ENCODE data around the gene RALGPS1.
A peak's percentile ranks its signal among the peaks of the same experiment; 100 is the strongest.

RALGPS1 gene

DNA sequence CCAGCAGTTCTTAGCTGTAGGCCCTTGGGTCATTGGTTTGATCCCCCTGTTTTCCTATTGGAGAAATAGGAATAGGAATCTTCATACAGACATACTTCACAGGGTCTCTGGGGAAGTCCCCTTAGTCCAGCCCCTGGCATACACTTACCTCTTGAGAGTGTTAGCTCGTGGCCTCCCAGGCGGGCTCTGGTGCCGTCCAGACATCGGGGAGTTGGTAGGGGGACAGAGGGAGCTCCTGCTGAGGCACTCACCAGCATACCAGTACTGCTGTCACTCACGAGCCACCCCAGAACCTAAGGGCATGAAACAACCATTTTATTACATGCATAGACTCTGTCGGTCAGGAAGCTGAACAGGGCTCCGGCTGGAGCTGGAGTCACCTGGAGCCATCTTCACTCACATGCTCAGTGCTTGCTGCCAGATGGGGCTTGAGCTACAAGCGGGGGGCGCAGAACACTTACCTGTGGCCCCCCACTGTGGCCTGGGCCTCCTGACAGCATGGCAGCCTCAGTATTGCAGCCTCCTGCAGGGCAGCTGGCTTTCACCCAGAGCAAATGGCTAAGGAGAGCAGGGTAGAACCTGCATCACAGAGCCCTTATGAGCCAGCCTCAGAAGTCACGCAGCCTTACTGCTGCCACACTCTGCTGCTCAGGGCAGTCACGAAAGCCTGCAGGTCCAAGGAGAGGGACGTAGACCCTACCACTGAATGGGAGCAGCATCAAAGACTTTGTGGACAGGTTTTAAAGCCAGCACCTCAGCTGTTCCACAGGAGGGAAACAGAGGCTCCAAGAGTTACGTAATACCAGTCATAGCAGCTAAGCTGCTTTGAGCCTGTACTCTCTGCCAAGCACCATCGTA, 266.1 kb downstream of the RALGPS1 start:
- DNase-seq, result no peak

DNA sequence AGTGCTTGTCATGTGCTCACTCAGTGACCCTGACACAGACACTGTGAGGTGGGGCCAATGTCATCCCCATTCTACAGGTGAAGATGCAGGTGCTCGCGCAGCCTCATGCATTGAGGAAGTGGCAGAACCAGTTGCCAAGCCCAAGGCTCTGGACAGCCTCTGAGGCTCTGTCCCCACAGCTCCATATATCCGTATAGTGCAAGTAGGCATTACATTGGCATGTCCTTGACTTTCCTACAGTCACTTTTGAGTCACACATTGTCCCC, 266.7 kb downstream of the RALGPS1 start:
- DNase-seq, result no peak

GRCh38 chr9:127181595-127182190, 267.1 kb downstream of the RALGPS1 start:
- DNase-seq, result no peak

- DNase-seq, result no peak
Measured at GRCh38 chr9:127182901-127183746, 268.5 kb downstream of the RALGPS1 start.

- DNase-seq, result no peak
Measured at GRCh38 chr9:127183814-127184582, 269.4 kb downstream of the RALGPS1 start.

- no peak for DNase-seq
Measured at GRCh38 chr9:127184641-127185040, 270.1 kb downstream of the RALGPS1 start.

DNA sequence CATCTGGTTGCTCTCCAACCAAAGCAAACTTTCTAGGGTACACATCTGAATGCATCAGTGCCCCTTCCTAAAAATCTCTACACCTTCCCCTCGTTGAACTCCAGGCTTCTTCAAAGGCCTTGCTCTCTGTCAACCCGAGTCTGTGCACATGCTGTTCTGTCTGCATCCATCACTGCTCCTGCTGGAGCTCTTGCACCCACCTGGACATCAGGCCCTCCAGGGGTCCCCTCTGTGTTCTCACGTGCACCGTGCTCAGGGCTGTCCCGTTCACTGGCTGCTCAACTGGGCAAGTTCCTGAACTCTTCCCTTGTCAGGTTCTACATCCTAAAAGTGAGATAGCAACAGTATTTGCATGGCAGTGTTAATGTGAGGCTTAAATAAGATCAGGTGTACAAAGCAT, 270.6 kb downstream of the RALGPS1 start:
- DNase-seq, result no peak

GRCh38 chr9:127185931-127186781, 271.6 kb downstream of the RALGPS1 start:
- peak; percentile 72 for DNase-seq

DNA sequence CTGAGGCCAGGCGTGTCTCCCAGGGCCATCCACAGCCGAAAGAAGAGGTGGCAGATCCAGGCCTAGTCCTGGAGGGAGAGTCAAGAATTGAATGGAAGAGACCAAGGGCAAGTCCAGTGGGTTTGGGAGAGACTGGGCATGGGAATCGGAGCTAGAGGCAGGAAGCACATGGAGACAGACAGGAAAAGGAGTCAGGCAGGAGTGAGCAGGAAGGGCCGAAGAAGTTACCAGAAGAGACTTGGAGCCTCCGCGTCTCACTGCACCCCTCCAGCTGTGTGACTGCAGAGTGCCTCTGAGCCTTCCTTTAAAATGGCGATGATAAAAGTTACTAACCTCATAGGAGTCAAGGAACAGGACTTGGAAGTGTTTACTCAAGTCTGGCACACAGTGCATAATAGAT, 272.2 kb downstream of the RALGPS1 start:
- no peak for DNase-seq

GRCh38 chr9:127187231-127187956, 272.8 kb downstream of the RALGPS1 start:
- peak; percentile 85 for DNase-seq

- no peak for DNase-seq
Measured at GRCh38 chr9:127188396-127188795, 273.8 kb downstream of the RALGPS1 start.

- DNase-seq, result no peak
Measured at GRCh38 chr9:127189628-127190027, 275.0 kb downstream of the RALGPS1 start.

DNA sequence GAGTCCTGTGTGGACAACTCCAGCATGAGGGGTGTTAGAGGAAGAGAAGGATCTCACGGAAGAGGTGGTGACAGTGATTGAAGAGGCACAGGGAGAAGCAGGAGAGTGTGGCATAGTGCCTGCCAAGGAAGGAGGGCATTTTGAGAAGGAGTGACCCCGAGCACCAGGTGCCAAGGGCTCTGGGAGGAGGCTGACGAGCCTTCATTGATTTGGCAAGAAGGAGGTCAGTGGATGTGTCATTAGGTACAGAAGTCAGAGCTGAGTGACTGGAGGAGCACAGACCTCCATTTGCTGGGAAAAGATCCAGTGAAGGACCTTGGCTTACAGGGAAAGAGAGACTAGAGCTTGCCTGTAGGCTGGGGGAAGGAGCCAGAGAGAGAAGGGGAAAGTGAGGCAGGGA, 278.2 kb downstream of the RALGPS1 start:
- no peak for DNase-seq

GRCh38 chr9:127193483-127193882, 278.9 kb downstream of the RALGPS1 start:
- DNase-seq, result no peak

DNA sequence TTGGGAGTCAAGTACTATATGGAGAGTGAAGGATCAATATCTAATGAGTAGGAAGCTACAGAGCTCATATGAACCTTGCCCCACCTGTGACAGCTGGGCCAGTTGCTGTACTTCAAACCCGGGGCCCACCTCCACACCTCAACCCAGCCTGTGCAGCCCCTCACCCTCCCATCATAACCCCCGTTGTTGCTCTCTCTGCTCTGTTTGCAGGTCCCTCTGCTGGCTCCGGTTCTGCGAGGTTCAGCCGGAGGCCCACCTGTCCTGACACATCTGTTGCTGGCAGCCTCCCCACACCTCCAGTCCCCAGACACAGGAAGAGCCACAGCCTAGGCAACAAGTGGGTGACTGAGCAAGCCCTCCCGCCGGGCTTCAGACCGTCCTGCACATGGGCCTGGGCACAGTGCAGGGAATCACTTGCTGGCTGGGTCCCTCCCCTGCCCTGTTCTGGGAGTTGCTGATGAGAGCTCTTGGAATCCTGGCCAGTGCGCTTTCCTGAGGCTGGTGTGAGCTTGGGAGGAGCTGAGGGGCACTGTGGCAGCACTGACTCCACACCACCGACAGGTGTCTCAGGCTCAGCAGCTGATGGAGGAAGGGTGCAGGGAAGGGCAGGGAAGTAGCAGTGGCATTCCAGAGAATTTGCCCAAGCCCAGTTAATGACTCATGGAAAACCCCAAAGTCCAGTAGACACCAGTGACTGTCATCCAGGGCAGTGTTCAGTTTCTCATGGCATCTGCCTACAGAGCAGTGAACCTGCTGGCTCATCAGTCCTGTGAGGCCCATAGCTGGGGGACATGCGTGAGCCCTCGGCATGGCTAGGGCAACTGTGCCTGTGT, 280.5 kb downstream of the RALGPS1 start:
- DNase-seq, result no peak

DNA sequence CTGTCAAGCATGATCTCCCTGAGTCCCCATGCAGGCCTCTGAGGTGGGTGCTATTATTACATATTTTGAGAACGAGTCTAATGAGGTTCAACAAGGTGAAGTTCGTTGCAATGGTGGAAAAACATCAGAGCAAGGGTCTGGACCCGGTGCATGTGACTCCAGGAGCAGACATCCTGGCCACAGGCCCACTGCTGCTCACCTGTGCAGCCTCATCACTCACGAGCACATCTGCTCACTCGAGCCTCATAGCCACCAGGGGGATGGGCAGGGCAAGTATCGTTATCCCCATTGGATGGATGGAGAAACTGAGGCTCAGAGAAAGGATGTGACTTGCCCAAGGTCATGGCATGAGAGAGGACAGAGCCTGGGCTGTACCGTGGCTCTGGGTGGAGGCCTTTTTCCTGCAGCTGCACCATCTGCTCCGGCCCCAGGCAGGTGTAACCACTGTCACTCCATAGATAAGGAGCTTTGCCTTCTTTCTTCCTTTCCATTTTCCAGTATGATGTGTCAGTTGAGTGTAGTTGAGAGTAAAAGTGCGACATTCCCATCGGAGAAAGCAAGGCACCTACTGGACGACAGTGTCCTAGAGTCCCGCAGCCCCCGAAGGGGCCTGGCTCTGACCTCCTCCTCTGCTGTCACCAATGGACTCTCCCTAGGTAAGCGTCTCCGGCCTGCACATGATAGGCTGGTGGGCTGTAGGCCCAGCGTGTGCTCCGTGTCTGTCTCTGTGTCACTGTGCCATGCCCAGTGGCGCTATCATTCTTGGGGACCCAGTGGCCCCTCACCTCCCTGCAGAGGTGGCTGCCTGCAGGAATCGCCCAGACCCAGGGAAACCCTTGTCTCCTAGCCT, 281.6 kb downstream of the RALGPS1 start:
- no peak for DNase-seq

DNA sequence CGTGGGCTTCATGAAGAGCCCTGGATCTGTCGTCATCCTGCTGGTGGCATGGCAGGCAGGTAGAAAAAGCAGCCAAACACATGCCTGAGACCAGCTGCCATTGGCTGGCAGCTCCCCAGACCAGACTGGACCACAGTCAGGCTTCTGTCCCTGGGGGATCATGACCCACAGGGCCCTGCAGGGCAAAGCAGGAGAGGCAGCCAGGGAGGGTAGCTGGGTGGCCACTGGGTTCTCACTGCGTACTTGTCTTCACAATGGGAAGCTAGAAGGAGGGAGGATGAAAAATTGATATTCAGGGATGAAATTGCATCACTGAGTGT, 282.2 kb downstream of the RALGPS1 start:
- DNase-seq, result no peak

DNA sequence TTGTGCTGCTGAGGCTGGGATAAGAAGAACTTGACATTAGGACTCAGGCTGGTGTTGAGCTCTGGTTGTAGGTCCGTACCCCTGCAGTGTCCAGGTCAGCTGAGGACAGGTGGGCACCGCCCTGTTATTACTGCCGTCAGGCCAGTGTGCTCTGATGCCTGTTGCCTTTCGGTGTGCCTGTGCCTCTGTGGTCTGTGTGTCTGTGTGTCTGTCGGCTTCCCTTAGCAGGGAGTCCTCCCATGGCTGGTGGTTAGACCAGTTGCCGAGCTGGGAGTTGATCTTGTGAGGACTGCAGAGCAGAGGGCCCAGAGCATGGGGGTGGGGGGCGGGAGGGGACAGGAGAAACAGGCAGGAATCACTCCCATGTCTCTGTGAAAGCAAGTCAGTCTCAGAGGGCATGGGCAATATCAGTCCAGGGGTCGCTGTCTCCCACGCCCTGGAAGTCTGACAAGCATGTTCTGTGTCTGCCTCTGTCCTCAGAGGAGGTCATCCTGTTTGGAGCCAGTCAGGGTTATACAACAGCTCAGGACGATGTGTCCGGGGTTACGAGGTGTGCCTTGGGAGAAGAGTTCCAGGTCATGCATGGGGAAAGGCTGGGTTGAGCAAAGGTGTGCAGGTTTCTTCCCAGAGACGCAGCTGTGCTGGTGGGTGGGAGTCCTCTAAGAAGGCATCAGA, 282.7 kb downstream of the RALGPS1 start:
- no peak for DNase-seq

- DNase-seq, result no peak
Measured at GRCh38 chr9:127197861-127198430, 283.4 kb downstream of the RALGPS1 start.
